Iris pigment epithelial cell (primary cell): ENCODE measurements around the gene ACTL6B.

ENCODE experiments used
- DNase-seq: peaks from one replicate; pipeline ENCODE4 v3.0.0-alpha.2; 2011; ENCODE audit warnings: low read depth

The ACTL6B gene

GRCh38 chr7:100626530-100627237, 29.6 kb downstream of the ACTL6B start:
- DNase-seq, result peak; percentile 88

DNA sequence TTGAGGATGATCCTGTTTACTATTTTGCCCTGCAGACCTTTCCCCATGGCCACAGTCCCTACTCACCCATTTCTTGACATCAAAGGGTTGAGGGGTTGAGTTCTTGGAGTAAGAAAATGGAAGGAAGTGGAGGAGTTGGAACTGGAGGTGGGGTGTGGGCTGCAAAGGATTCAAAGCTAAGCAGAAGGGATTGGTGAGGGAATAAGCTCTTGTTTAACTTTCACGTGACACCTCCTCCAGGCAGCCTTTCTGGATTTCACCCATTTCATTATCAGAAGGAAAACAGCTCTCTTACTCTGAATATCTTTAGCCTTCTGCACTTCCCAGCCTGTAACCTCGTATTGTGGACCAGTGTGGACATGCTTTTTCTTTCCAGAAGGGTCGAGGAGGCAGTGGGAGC, 30.2 kb downstream of the ACTL6B start:
- no peak for DNase-seq

DNA sequence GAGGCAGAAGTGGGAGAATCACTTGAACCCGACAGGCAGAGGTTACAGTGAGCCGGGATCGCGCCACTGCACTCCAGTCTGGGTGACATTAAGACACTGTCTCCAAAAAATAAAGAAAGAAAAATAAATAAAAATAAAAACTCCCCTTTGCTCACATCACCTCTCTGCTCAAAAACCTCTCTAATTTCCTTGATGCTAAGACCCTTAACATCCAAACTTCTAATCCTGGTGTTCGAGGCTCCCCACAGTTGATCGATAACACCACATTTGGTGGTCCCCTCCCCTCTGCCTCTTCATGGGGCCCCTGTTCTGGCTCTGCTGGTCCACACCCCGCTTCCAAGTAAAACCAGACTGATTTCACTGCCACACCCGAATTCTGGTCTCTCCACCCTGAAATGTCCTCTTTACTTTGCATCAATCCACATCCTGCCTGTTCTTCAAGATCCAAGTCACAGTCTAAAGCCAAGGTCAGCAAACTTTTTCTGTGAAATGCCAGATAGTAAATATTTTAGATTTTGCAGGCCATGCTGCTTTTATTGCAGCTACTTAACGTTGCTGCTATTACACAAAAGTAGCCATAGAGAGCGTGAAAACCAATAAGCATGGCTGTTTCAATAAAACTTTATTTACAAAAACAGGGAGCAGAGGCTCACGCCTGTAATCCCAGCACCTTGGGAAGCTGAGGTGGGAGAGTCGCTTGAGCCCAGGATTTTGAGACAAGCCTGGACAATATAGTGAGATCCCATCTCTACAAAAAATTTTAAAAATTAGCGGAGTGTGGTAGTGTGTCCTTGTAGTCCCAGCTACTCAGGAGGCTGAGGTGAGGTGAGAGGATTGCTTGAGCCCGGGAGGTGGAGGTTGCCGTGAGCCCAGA, 32.1 kb downstream of the ACTL6B start:
- DNase-seq, result no peak

- no peak for DNase-seq
Observed at GRCh38 chr7:100621554-100621953, 34.7 kb downstream of the ACTL6B start.

DNA sequence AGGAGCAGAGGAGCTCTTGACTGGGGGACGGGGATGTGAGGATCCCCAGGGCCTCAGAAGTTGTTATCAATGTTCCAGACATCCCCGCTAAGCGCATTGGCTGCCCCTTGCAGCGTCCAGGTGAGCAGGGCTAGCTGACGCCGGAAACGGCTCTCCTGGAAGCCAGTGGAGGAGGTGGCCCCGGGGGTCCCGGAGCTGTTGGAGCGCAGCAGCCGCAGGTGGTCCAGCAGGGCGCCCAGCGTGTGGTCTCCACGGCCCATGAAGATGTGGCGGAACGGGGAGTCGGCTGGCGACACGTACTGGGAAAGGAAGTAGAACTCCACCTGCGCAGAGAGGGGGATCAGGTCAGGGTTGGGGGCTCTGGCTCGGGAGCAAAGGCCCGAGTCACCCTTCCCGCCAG, 35.4 kb downstream of the ACTL6B start:
- no peak for DNase-seq

GRCh38 chr7:100620239-100620638, 36.0 kb downstream of the ACTL6B start:
- no peak for DNase-seq

DNA sequence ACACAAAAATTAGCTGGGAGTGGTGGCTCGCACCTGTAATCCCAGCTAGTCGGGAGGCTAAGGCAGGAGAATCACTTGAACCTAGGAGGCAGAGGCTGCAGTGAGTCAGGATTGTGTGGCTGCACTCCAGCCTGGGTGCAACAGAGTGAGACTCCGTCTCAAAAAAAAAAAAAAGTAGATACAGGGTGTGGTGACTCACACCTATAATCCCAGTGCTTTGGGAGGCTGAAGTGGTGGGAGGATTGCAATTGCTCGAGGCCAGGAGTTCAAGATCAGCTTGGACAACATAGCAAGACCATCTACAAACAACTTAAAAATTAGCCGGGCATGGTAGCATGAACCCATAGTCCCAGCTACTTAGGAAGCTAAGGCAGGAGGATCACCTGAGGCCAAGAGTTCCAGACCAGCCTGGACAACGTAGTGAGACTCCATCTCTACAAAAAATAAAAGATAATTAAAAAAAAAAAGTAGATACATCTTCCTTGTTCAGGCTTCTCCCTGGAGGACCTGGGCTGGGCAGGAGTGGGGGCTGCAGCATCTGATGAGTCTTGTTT, 41.9 kb downstream of the ACTL6B start:
- DNase-seq, result no peak

GRCh38 chr7:100613412-100614175, 42.7 kb downstream of the ACTL6B start:
- DNase-seq, result no peak

- no peak for DNase-seq
Observed at GRCh38 chr7:100612730-100613390, 43.4 kb downstream of the ACTL6B start.

DNA sequence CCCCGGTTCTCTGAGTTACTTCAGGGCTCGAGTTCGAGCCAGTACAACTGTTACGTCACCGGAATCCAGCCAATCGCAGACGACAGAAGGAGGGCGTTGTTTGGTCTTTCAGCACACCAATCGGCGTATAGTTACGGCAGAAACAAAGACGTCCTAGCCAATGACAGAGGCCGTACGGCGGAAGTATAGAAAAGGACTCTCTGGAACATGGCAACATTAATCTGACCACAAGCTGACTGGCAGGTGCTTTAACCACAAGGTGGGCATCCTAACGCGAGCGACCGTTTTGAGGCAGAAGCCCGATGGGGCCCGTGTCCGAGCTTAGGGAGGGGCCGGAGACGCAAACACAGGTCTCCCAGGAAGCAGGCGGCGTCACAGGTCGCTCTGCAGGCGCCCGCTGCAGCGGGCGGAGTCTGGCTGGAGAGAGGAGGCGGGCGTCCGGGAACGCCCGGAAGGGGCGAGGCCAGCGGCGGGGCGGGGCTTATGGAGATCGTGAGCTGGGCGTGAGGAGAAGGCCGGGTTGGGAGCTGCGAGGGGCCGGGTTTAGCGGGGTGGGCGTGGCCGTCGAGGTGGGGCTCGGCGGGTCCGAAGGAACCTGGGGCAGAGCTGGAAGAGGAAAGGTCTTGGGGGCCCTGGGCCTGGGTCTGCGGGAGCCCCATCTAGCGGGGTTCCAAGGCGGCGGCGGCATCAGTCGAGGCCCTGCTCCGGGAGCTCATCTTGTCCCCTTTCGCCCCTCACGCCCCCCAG, 44.1 kb downstream of the ACTL6B start, which contains the start of gene MOSPD3:
Gene MOSPD3, plus strand, starts transcription at position 558 of the 747 bp plus-strand sequence. CDS start 252 bp downstream, outside the sequence.
- DNase-seq, result peak; percentile 100

DNA sequence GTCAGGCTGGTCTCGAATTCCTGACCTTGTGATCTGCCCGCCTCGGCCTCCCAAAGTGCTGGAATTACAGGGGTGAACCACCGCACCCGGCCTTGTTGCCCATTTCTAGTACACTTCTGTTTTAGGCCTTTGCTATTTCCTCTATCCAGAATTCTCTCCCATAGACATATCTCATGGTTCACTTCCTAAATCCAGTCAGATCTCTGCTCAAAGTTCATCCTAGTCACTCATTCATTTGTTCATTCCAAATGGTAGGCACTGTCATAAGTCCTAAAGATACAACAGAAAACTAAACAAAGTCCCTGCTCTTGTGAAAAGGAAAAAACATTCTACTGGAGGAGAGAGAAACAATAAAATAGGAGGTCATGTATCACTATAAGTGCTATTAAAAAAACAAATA, 46.3 kb downstream of the ACTL6B start:
- DNase-seq, result no peak

GRCh38 chr7:100607111-100607510, 49.1 kb downstream of the ACTL6B start:
- no peak for DNase-seq

DNA sequence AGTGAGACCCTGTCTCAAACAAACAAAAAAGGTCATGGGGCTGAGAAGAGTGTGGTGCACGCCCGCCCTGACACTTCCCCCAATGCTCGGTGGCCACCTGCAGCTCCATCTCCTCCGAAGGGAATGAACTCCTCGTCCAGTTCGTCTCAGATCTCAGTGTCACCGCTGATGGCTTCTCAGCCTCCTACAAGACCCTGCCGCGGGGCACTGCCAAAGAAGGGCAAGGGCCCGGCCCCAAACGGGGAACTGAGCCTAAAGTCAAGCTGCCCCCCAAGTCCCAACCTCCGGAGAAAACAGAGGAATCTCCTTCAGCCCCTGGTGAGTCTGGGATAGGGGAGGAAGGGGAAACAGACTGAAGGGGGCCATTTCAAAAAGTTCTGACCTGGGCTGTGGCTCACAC, 49.9 kb downstream of the ACTL6B start:
- DNase-seq, result no peak

- DNase-seq, result no peak
Observed at GRCh38 chr7:100604976-100605911, 51.0 kb downstream of the ACTL6B start.

DNA sequence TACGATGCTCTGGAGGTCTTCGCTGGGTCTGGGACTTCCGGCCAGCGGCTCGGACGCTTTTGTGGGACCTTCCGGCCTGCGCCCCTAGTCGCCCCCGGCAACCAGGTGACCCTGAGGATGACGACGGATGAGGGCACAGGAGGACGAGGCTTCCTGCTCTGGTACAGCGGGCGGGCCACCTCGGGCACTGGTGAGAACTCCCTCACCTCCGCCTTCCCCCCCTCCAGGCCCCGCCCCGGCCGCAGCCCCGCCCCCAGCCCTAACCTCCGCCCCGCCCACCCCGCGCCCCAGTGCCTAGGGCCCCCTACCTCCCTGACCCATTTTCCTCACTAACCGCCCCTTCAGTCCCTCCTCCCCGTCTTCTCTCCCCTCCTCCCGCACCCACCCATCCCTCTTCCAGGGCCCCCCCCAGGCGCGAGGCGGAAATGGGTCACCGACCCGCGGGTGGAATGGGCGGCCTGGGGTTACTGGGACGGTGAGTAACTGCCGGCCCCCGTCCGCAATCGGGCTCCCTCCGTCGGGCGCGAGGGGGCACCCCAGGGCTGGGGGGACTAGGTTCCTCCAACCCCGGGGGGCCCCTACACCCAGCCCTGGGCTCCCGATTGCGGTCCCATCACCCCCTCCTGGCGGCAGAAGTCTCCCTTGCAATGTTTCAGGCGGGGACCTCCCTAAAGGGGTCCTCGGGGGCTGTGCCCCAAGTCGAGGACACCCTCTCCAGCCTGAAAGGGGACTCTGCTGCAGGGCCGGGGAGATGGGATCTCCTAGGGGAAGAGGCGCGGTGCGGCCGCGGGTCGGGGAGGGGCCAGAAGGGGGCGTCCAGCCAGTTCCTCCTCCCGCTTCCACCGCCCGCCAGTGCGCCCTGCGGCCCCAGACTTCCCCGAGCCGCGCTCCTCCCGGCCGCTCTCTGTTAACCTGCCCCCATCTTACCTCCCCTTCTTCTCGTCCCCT, 51.9 kb downstream of the ACTL6B start:
- DNase-seq, result peak; percentile 65

GRCh38 chr7:100603726-100604027, 52.6 kb downstream of the ACTL6B start:
- DNase-seq, result no peak

GRCh38 chr7:100602889-100603725, 53.1 kb downstream of the ACTL6B start:
- peak; percentile 58 for DNase-seq

GRCh38 chr7:100600730-100601038, 55.6 kb downstream of the ACTL6B start:
- no peak for DNase-seq
